HG02970 (cell line): ENCODE measurements around the gene DNAH8.

ENCODE experiments used
- ATAC-seq: cut with Tn5 transposase; IDR thresholded peaks from one replicate; pipeline ENCODE4 v1.9.1; 2021; ENCODE audit warnings: mild to moderate bottlenecking, moderate library complexity, moderate number of reproducible peaks; ENCODE audit not compliant: unreplicated experiment, low FRiP score

DNAH8 gene

GRCh38 chr6:39043776-39044175 lies 328.7 kb downstream of the DNAH8 start:
- no peak for ATAC-seq

GRCh38 chr6:39044181-39044580 lies 329.1 kb downstream of the DNAH8 start:
- ATAC-seq = no peak

- no peak for ATAC-seq
These were observed 332.6 kb downstream of the DNAH8 start for GRCh38 chr6:39047434-39048327.

GRCh38 chr6:39048481-39049399 lies 333.6 kb downstream of the DNAH8 start, which contains the start of gene GLP1R:
Gene GLP1R, plus strand, starts transcription at chr6:39048781. Its CDS starts 60 bp downstream, at chr6:39048841.
- ATAC-seq = no peak

GRCh38 chr6:39049575-39050283 lies 334.6 kb downstream of the DNAH8 start:
- no peak for ATAC-seq

- no peak for ATAC-seq
These were observed 335.5 kb downstream of the DNAH8 start for GRCh38 chr6:39050453-39051112.

GRCh38 chr6:39051399-39052122 lies 336.4 kb downstream of the DNAH8 start:
- no peak for ATAC-seq

GRCh38 chr6:39053016-39053624 lies 338.0 kb downstream of the DNAH8 start:
- ATAC-seq = no peak

- no peak for ATAC-seq
These were observed 338.9 kb downstream of the DNAH8 start for GRCh38 chr6:39053854-39054576.

- ATAC-seq = no peak
These were observed 339.5 kb downstream of the DNAH8 start for GRCh38 chr6:39054577-39055142.

GRCh38 chr6:39055661-39056060 lies 340.6 kb downstream of the DNAH8 start:
- no peak for ATAC-seq

- ATAC-seq = no peak
These were observed 341.1 kb downstream of the DNAH8 start for GRCh38 chr6:39056191-39056590.

GRCh38 chr6:39056681-39057080 lies 341.6 kb downstream of the DNAH8 start:
- no peak for ATAC-seq

- no peak for ATAC-seq
These were observed 342.4 kb downstream of the DNAH8 start for GRCh38 chr6:39057251-39058155.

- no peak for ATAC-seq
These were observed 343.5 kb downstream of the DNAH8 start for GRCh38 chr6:39058471-39059147.

- no peak for ATAC-seq
These were observed 344.6 kb downstream of the DNAH8 start for GRCh38 chr6:39059496-39060310.
